ENCODE measurements around the gene CDH4.

DNA sequence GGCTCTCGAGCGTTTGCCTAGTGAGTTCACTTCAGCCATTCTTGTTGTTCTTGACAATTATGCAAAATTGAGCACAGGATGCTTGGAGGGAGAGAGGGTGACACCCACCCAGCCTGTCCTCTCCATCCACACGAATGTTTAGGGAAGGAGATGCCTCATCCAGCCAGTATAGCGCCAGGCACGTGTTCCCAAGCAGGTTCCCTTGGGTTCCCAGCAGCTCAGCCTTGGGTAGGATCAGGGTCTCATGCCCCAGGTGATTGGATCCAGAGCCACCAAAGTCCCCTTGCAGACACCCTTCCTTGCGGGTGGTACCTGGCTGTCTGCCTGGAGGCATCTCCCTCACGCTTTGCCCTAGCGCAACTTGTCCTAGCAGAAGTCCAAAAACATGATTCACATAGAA lies 394.9 kb downstream of the CDH4 start:
- TF ChIP-seq, protein P1, sequence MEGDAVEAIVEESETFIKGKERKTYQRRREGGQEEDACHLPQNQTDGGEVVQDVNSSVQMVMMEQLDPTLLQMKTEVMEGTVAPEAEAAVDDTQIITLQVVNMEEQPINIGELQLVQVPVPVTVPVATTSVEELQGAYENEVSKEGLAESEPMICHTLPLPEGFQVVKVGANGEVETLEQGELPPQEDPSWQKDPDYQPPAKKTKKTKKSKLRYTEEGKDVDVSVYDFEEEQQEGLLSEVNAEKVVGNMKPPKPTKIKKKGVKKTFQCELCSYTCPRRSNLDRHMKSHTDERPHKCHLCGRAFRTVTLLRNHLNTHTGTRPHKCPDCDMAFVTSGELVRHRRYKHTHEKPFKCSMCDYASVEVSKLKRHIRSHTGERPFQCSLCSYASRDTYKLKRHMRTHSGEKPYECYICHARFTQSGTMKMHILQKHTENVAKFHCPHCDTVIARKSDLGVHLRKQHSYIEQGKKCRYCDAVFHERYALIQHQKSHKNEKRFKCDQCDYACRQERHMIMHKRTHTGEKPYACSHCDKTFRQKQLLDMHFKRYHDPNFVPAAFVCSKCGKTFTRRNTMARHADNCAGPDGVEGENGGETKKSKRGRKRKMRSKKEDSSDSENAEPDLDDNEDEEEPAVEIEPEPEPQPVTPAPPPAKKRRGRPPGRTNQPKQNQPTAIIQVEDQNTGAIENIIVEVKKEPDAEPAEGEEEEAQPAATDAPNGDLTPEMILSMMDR (IDR thresholded peaks at IDR 0.05): no peak
- TF ChIP-seq POLR2AphosphoS5 (IDR thresholded peaks at IDR 0.05) (no peak), POLR2A (IDR thresholded peaks at IDR 0.05) (no peak)
